H9 (cell line): ENCODE data around the gene UQCC3. TPM values are rescaled to one million over a fixed set of nuclear protein-coding genes. Genes with fewer than 3 reads are reported as not detected.
A peak's percentile ranks its signal among the peaks of the same experiment; 100 is the strongest.

ENCODE experiments used
- DNase-seq: peaks from one replicate; pipeline ENCODE4 v3.0.0-alpha.2; 2017
- H2AFZ ChIP-seq: one replicate; pipeline ENCODE4 v1.6.1; 2013; ENCODE audit warnings: mild to moderate bottlenecking, low read length, control low read depth, moderate library complexity
- H2AK5ac ChIP-seq: 2 replicates; pipeline ENCODE4 v1.6.1; 2013; ENCODE audit warnings: low read length, control low read depth, mixed read lengths; ENCODE audit not compliant: insufficient read length
- H2BK120ac ChIP-seq: one replicate; pipeline ENCODE4 v1.6.1; 2013; ENCODE audit warnings: low read depth, mild to moderate bottlenecking, low read length, control low read depth, inconsistent platforms; ENCODE audit not compliant: poor library complexity, severe bottlenecking
- H2BK12ac ChIP-seq: 2 replicates; pipeline ENCODE4 v1.6.1; 2013; ENCODE audit warnings: low read length, control low read depth, mixed read lengths, low read depth; ENCODE audit not compliant: insufficient read length
- H2BK15ac ChIP-seq: 2 replicates; pipeline ENCODE4 v1.6.1; 2013; ENCODE audit warnings: low read depth, low read length, control low read depth
- H2BK20ac ChIP-seq: one replicate; pipeline ENCODE4 v1.6.1; 2013; ENCODE audit warnings: low read depth, mild to moderate bottlenecking, low read length, control low read depth, inconsistent platforms; ENCODE audit not compliant: poor library complexity, severe bottlenecking
- H2BK5ac ChIP-seq: 2 replicates; pipeline ENCODE4 v1.6.1; 2013; ENCODE audit warnings: low read length, control low read depth, mixed read lengths; ENCODE audit not compliant: insufficient read length
- H3K14ac ChIP-seq: 2 replicates; pipeline ENCODE4 v1.6.1; 2013; ENCODE audit warnings: low read length, control low read depth; ENCODE audit not compliant: insufficient read depth
- H3K18ac ChIP-seq: 2 replicates; pipeline ENCODE4 v1.6.1; 2013; ENCODE audit warnings: low read depth, mild to moderate bottlenecking, mixed read lengths, low read length, control low read depth; ENCODE audit not compliant: insufficient read length
- H3K23ac ChIP-seq: 2 replicates; pipeline ENCODE4 v1.6.1; 2013; ENCODE audit warnings: low read length, control low read depth, mixed read lengths, low read depth; ENCODE audit not compliant: insufficient read length
- H3K23me2 ChIP-seq: 2 replicates; pipeline ENCODE4 v1.6.1; 2013; ENCODE audit warnings: low read depth, mild to moderate bottlenecking, mixed read lengths, low read length, control low read depth; ENCODE audit not compliant: insufficient read length, poor library complexity, severe bottlenecking
- H3K27ac ChIP-seq: 2 replicates; pipeline ENCODE4 v1.5.1; 2013; ENCODE audit warnings: low read length, control low read depth, mixed read lengths, low read depth; ENCODE audit not compliant: insufficient read length
- H3K27me3 ChIP-seq: 2 replicates; pipeline ENCODE4 v1.6.1; 2013; ENCODE audit warnings: low read length, control low read depth, inconsistent platforms; ENCODE audit not compliant: insufficient read depth
- H3K4ac ChIP-seq: 2 replicates; pipeline ENCODE4 v1.6.1; 2013; ENCODE audit warnings: low read depth, mild to moderate bottlenecking, control low read depth, inconsistent platforms, low read length, moderate library complexity
- H3K4me1 ChIP-seq: 2 replicates; pipeline ENCODE4 v1.6.1; 2013; ENCODE audit warnings: low read length, control low read depth, inconsistent platforms; ENCODE audit not compliant: insufficient read depth
- H3K4me2 ChIP-seq: 2 replicates; pipeline ENCODE4 v1.6.1; 2013; ENCODE audit warnings: low read length, control low read depth, mixed read lengths; ENCODE audit not compliant: insufficient read length, insufficient read depth
- H3K56ac ChIP-seq: 2 replicates; pipeline ENCODE4 v1.6.1; 2013; ENCODE audit warnings: low read depth, mild to moderate bottlenecking, mixed read lengths, low read length, control low read depth; ENCODE audit not compliant: insufficient read length
- H3K79me1 ChIP-seq: 2 replicates; pipeline ENCODE4 v1.6.1; 2013; ENCODE audit warnings: low read depth, mild to moderate bottlenecking, moderate library complexity, low read length, control low read depth, inconsistent platforms; ENCODE audit not compliant: insufficient read depth, poor library complexity, severe bottlenecking
- H3K79me2 ChIP-seq: 2 replicates; pipeline ENCODE4 v1.6.1; 2013; ENCODE audit warnings: low read length, control low read depth, inconsistent platforms; ENCODE audit not compliant: insufficient read depth
- H3K9ac ChIP-seq: 2 replicates; pipeline ENCODE4 v1.6.1; 2013; ENCODE audit warnings: low read length, control low read depth, mixed read lengths; ENCODE audit not compliant: insufficient read length; ENCODE audit errors: extremely low read depth
- H3K9me3 ChIP-seq: one replicate; pipeline ENCODE4 v1.6.1; 2013; ENCODE audit warnings: low read depth, low read length, inconsistent platforms; ENCODE audit not compliant: control insufficient read depth
- H3T11ph ChIP-seq: one replicate; pipeline ENCODE4 v1.6.1; 2013; ENCODE audit warnings: mild to moderate bottlenecking, low read length, control low read depth, inconsistent platforms
- H4K20me1 ChIP-seq: one replicate; pipeline ENCODE4 v1.6.1; 2013; ENCODE audit not compliant: control insufficient read depth, insufficient read length, insufficient read depth
- H4K5ac ChIP-seq: 2 replicates; pipeline ENCODE4 v1.6.1; 2013; ENCODE audit warnings: low read depth, mild to moderate bottlenecking, mixed read lengths, low read length, control low read depth; ENCODE audit not compliant: insufficient read length
- H4K8ac ChIP-seq: replicated peaks from 2 replicates; pipeline ENCODE4 v1.6.1; 2013; ENCODE audit warnings: low read length, control low read depth, mixed read lengths, low read depth; ENCODE audit not compliant: insufficient read length
- H4K91ac ChIP-seq: 2 replicates; pipeline ENCODE4 v1.6.1; 2013; ENCODE audit warnings: low read depth, mild to moderate bottlenecking, moderate library complexity, mixed read lengths, low read length, control low read depth; ENCODE audit not compliant: insufficient read length
- H3K27ac Mint-ChIP-seq, 3 experiments: 2 replicates in 2 of 3; 3 replicates in 1 of 3; pipeline ENCODE4 v1.8.0; 2020 to 2021; ENCODE audit warnings: mixed read lengths in 3 of 3, mild to moderate bottlenecking in 1 of 3, moderate library complexity in 1 of 3
- H3K27me3 Mint-ChIP-seq: 2 replicates; pipeline ENCODE4 v1.8.0; 2021; ENCODE audit warnings: low read depth, mild to moderate bottlenecking, moderate library complexity, mixed read lengths
- H3K36me3 Mint-ChIP-seq, 3 experiments: 2 replicates in 2 of 3; 3 replicates in 1 of 3; pipeline ENCODE4 v1.8.0; 2020 to 2021; ENCODE audit warnings: low read depth in 3 of 3, mixed read lengths in 3 of 3; ENCODE audit not compliant: insufficient read depth in 1 of 3
- H3K4me1 Mint-ChIP-seq, 2 experiments: 2 replicates each; pipeline ENCODE4 v1.8.0; 2020; ENCODE audit warnings: mixed read lengths in 2 of 2
- H3K4me3 Mint-ChIP-seq, 2 experiments: 2 replicates in 1 of 2; 3 replicates in 1 of 2; pipeline ENCODE4 v1.8.0; 2020 to 2021; ENCODE audit warnings: mild to moderate bottlenecking in 2 of 2, mixed read lengths in 2 of 2, moderate library complexity in 1 of 2
- H3K9me3 Mint-ChIP-seq, 2 experiments: 2 replicates in 1 of 2; 3 replicates in 1 of 2; pipeline ENCODE4 v1.8.0; 2020; ENCODE audit warnings: mild to moderate bottlenecking in 2 of 2, mixed read lengths in 2 of 2, moderate library complexity in 1 of 2
- CTCF ChIP-seq: fragments of 200-600 bp; sonication (generic); conservative IDR thresholded peaks from 3 replicates; pipeline ENCODE4 v1.8.0; 2021; ENCODE audit warnings: antibody characterized with exemption, mild to moderate bottlenecking
- WGBS: extraction: QIAGEN DNeasy Blood & Tissue Kit; methylation state at CpG from one replicate; pipeline ENCODE4 v1.1.7; 2013; ENCODE audit warnings: missing lambda C conversion rate, low lambda C conversion rate, mixed read lengths; ENCODE audit not compliant: insufficient read length; ENCODE audit errors: extremely low coverage; 5-methylcytosine and 5-hydroxymethylcytosine counted together
- total RNA-seq: library from RNA; stranded (reverse); gene quantifications from 2 replicates; pipeline ENCODE4 v1.2.1, GENCODE V29; 2021

The UQCC3 gene
- total RNA-seq, 1 experiment from 2014 or later = 11.1 TPM

- Histone ChIP-seq H3K79me2 (no peaks in the 10 kb centered on the region; the same call in 1 of the 2 replicates), H4K91ac (no peak overlapping the region), H3K79me1 (no peaks in the 10 kb centered on the region), H3K23me2 (peaks cover 28% of the 10 kb centered on the region), H3K9me3 (no peaks in the 10 kb centered on the region), H2BK12ac (no peak overlapping the region), H3K4me1 (peaks cover 2% of the 10 kb centered on the region; the same call in 1 of the 2 replicates), H3K27me3 (no peaks in the 10 kb centered on the region), H3K9ac (peak overlapping the region; percentile 71), H3K4me2 (peak overlapping the region; percentile 99), H2AK5ac (no peak overlapping the region), H3K14ac (peak overlapping the region; percentile 69), H4K20me1 (no peaks in the 10 kb centered on the region), H3K23ac (no peak overlapping the region), H3K18ac (peak overlapping the region; percentile 37), H3K4ac (no peak overlapping the region), H3K56ac (no peak overlapping the region), H2BK15ac (no peak overlapping the region), H3T11ph (no peak overlapping the region), H4K5ac (no peak overlapping the region), H4K8ac (no peak overlapping the region), H2BK5ac (no peak overlapping the region), H2BK20ac (no peak overlapping the region), H2AFZ (no peak overlapping the region), H3K27ac (no peak overlapping the region), H2BK120ac (no peak overlapping the region)
- H3K9me3 Mint-ChIP-seq = no peaks in the 10 kb centered on the region; a peak in 1 of 5 replicates
- H3K27ac Mint-ChIP-seq = peak overlapping the region; percentile 92 to 97 (median 97)
- peaks cover 39 to 44% of the 10 kb centered on the region in 2 experiments for H3K4me1 Mint-ChIP-seq
- DNase-seq = peak; percentile 95
- peak overlapping the region; percentile 79 to 91 for H3K4me3 Mint-ChIP-seq
- no peak for TF ChIP-seq CTCF
- no CpG with 5 or more reads among the region's 73 CpGs for WGBS
- peaks cover 22 to 36% (median 24%) of the 10 kb centered on the region in 3 experiments for H3K36me3 Mint-ChIP-seq
- no peaks in the 10 kb centered on the region for H3K27me3 Mint-ChIP-seq
Observed at GRCh38 chr11:62705880-62706849, 34.7 kb downstream of the UQCC3 start.
